ENCODE data around the gene SLC13A3.
A peak's percentile ranks its signal among the peaks of the same experiment; 100 is the strongest.

SLC13A3 gene

DNA sequence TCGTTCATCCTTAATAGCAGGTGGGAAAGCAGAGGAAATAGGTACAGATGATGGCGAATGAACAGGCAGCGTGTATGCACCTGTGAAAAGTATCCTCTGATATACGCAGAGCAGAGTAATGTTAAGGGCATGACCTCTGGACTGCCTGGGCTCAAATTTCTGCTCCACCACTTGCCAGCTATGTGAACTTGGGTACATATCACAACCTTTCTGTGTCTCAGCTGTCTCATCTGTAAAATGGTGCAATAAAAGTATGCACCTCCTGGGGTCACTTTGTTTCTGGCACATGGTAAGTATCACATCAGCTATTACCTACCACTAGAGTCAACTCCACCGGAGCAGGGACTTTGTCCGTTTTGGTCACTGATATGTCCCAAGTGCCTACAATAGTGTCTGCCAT lies 103.3 kb downstream of the SLC13A3 start:
- H3K4me3 ChIP-seq (replicated peaks in 1 of 2; ENCODE audit: low read depth in 2 of 2, low read length in 2 of 2), result no peak overlapping the region
- TF ChIP-seq CTCF (IDR thresholded peaks at IDR 0.05; ENCODE audit: low read depth, low read length), result no peak
- DNase-seq (ENCODE audit: low read depth in 2 of 2), result no peak

DNA sequence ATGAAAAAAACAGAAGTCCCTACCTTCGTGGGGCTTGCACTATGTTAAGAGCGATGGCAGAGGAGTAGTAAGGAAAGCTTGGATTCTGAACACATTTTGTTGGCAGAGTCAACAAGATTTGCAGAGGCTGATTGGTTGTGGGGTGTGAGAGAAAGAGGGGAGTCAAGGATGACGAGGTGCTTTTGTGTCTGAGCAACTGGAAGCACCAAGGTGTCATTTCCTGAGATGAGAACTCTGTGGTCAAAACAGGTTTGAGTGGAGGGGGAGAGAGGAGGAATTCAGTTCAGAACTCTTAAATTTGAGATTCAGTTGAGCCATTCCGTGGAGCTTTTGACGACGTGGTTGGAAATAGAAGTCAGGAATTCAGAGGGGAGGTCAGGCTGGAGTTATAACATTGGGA lies 104.3 kb downstream of the SLC13A3 start:
- DNase-seq (ENCODE audit: low read depth in 2 of 2), result no peak
- TF ChIP-seq CTCF (IDR thresholded peaks at IDR 0.05; ENCODE audit: low read depth, low read length), result no peak

DNA sequence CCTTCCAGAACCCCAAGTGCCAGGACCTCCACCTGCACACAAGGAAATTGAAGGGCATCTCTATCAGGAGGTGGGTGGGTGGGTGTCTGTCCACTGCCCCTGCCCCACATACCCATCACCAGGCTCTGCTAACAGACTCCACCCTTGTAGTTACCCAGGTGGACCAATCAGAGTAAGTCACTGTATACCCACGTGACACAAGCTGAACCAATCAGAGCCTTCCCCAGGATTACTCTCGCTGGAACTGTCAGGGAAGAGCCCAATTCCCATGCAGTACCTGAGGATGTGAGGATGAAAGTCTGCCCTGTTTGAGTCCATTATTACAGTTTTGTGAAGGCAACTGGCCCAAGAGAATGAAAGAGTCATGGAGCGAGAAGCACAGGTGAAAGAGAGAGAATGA lies 105.0 kb downstream of the SLC13A3 start:
- no peak overlapping the region for H3K4me3 ChIP-seq (replicated peaks in 1 of 2; ENCODE audit: low read depth in 2 of 2, low read length in 2 of 2)
- DNase-seq (ENCODE audit: low read depth in 2 of 2), result no peak
- TF ChIP-seq CTCF (IDR thresholded peaks at IDR 0.05; ENCODE audit: low read depth, low read length), result no peak

More for the DNA sequence above, 104.3 kb downstream of the SLC13A3 start:
- H3K4me3 ChIP-seq (replicated peaks in 1 of 2; ENCODE audit: low read depth in 2 of 2, low read length in 2 of 2), result no peak overlapping the region

GRCh38 chr20:46545827-46546138 lies 105.5 kb downstream of the SLC13A3 start:
- no peak overlapping the region for H3K4me3 ChIP-seq (replicated peaks in 1 of 2; ENCODE audit: low read depth in 2 of 2, low read length in 2 of 2)
- no peak for TF ChIP-seq CTCF (IDR thresholded peaks at IDR 0.05; ENCODE audit: low read depth, low read length)
- DNase-seq (ENCODE audit: low read depth in 2 of 2), result no peak

DNA sequence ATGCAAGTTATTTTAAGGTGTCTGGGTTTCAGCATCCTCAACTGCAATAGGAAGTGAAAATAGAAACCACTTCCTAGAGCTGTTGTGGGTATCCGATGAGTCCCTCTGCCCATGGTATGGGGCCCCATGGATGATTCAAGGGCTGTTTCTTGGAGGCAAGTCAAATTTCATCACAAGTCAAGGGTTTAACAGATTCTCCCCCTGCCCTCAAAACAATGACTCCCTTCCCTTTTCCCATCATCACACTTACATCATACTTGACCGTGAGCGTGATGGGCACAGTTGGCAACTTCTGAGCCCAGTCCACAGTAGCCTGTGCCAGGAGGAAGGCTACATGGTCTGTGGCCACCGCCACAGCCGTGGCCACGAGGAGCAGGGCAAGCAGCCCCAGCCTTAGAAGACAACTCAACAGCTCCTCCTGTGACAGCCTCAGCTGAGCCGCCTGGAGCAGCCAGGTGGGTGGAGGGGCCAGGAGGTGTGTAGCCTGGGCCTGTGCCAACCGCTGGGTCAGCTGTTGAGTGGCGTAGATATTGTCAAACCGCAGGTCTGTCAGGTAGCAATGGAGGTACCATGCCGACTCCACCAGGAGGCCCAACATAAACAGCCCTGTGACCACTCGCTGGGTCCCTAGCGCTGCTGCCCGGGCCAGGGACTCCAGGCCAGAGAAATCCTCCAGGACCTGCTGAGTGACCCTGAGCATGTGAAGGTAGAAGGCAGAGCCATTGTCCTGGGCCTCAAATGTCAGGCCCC lies 106.0 kb downstream of the SLC13A3 start:
- peak in 1 of 2 donors; percentile 31 for DNase-seq (ENCODE audit: low read depth in 2 of 2)
- no peak for TF ChIP-seq CTCF (IDR thresholded peaks at IDR 0.05; ENCODE audit: low read depth, low read length)
- no peak overlapping the region for H3K4me3 ChIP-seq (replicated peaks in 1 of 2; ENCODE audit: low read depth in 2 of 2, low read length in 2 of 2)

DNA sequence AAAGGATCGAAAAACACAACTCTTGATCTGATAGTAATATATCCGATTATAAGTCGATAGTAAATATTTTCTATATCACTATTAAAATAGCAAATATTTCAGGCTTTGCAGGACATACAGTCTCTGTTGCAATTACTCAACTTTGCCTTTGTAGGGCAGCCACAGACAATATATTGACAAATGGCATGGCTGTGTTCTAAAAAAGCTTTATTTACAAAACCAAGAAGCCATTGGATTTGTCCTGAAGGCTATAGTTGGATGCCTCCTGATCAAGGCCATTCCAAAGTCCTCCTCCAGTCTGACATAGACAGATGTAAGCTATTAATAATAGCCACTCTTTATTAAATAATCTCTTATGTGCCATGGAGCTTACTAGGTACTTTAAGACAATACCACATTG lies 106.7 kb downstream of the SLC13A3 start:
- DNase-seq (ENCODE audit: low read depth in 2 of 2), result peak; percentile 21 to 34
- no peak overlapping the region for H3K4me3 ChIP-seq (replicated peaks in 1 of 2; ENCODE audit: low read depth in 2 of 2, low read length in 2 of 2)
- TF ChIP-seq CTCF (IDR thresholded peaks at IDR 0.05; ENCODE audit: low read depth, low read length), result no peak

GRCh38 chr20:46543959-46544358 lies 107.3 kb downstream of the SLC13A3 start:
- no peak for TF ChIP-seq CTCF (IDR thresholded peaks at IDR 0.05; ENCODE audit: low read depth, low read length)
- DNase-seq (ENCODE audit: low read depth in 2 of 2), result no peak
- no peak overlapping the region for H3K4me3 ChIP-seq (replicated peaks in 1 of 2; ENCODE audit: low read depth in 2 of 2, low read length in 2 of 2)
